ENCODE data around the gene RELN.

The RELN gene

DNA sequence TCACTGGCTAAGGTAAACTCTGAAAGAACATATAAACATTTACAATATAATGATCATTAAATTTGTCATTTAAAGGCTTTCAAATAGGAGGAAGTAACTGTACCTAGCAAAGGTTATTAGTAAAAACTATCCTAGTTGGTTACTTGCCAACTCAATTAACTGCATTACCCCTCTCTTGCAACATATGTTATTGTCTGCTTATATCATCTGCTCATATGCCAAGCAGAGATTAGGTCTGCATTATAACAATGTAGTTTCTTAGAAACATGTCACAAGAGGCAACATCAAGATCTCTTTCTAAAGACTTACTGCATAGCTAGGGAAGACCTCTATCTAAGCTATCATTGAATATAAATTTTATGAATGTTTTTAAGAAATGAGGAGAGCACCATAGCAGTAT is 132.5 kb downstream of the RELN start:
- Histone ChIP-seq H3K27ac (ENCODE audit: insufficient read depth in 1 of 2, low read depth in 1 of 2, low read length in 2 of 2, poor library complexity in 1 of 2, severe bottlenecking in 2 of 2) (no peak overlapping the region), H3K36me3 (ENCODE audit: control insufficient read depth in 4 of 4, insufficient read depth in 4 of 4, low read length in 3 of 4) (no peaks in the 10 kb centered on the region), H3K4me1 (ENCODE audit: control extremely low read depth in 1 of 4, control insufficient read depth in 4 of 4, insufficient read depth in 4 of 4, low read length in 3 of 4) (no peaks in the 10 kb centered on the region), H3K9me3 (ENCODE audit: control extremely low read depth in 1 of 5, control insufficient read depth in 4 of 5, insufficient read depth in 2 of 5, low read depth in 1 of 5, low read length in 4 of 5) (peaks cover 0 to 3% (median 0%) of the 10 kb centered on the region in 5 experiments), H3K27me3 (replicated peaks in 2 of 5; ENCODE audit: control insufficient read depth in 4 of 5, insufficient read depth in 5 of 5, low read length in 4 of 5) (no peaks in the 10 kb centered on the region), H3K4me3 (ENCODE audit: control insufficient read depth in 1 of 7, extremely low read depth in 1 of 7, insufficient read depth in 4 of 7, low read depth in 2 of 7, low read length in 6 of 7) (no peak overlapping the region)
- no peak for DNase-seq
- ChIA-PET POLR2A (no interaction called here), CTCF (no interaction called here)

DNA sequence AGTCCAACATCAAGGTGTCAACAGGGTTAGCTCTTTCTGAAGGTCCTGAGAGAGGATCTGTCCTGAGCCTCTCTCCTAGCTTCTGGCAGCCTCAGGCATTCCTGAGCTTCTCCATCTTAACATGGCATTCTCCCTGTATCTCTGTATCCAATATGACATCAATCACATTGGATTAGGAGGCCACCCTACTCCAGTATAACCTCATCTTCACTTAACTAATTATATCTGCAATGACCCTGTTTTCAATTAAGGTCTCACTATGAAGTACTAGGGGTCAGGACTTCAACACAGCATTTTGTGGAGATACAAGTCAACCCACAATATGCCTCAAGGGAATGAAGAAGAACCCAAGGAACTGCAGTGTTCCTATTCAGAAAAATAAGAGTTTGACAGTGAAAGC is 133.8 kb downstream of the RELN start:
- no peak overlapping the region for H3K27ac ChIP-seq (ENCODE audit: insufficient read depth in 1 of 2, low read depth in 1 of 2, low read length in 2 of 2, poor library complexity in 1 of 2, severe bottlenecking in 2 of 2)
- no peaks in the 10 kb centered on the region for H3K4me1 ChIP-seq (ENCODE audit: control extremely low read depth in 1 of 4, control insufficient read depth in 4 of 4, insufficient read depth in 4 of 4, low read length in 3 of 4)
- peaks cover 0 to 1% (median 0%) of the 10 kb centered on the region in 5 experiments for H3K9me3 ChIP-seq (ENCODE audit: control extremely low read depth in 1 of 5, control insufficient read depth in 4 of 5, insufficient read depth in 2 of 5, low read depth in 1 of 5, low read length in 4 of 5)
- no peaks in the 10 kb centered on the region for H3K27me3 ChIP-seq (replicated peaks in 2 of 5; ENCODE audit: control insufficient read depth in 4 of 5, insufficient read depth in 5 of 5, low read length in 4 of 5)
- no peak for DNase-seq
- H3K36me3 ChIP-seq (ENCODE audit: control insufficient read depth in 4 of 4, insufficient read depth in 4 of 4, low read length in 3 of 4): no peaks in the 10 kb centered on the region
- no peak overlapping the region for H3K4me3 ChIP-seq (ENCODE audit: control insufficient read depth in 1 of 7, extremely low read depth in 1 of 7, insufficient read depth in 4 of 7, low read depth in 2 of 7, low read length in 6 of 7)
- ChIA-PET POLR2A (no interaction called here), CTCF (no interaction called here)

DNA sequence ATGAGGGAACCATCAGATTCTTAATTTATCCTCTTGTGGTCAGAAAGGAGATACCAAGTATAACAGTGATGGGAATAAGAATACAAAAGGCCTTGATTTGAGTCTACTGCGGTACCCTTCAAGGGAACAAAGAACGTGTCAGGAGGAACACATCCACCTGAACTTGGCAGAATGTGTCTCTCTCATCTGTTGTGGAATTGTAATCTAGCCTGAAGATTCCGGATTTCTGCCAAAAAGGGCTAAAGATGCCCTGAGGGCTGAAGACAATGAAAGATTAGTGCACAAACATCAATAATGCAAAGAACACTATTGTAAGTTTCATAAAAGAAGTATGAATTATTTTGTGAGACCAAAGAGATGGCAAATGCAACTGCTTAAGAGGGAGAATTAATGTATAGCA is 134.8 kb downstream of the RELN start:
- no peak overlapping the region for H3K27ac ChIP-seq (ENCODE audit: insufficient read depth in 1 of 2, low read depth in 1 of 2, low read length in 2 of 2, poor library complexity in 1 of 2, severe bottlenecking in 2 of 2)
- no peaks in the 10 kb centered on the region for H3K27me3 ChIP-seq (replicated peaks in 2 of 5; ENCODE audit: control insufficient read depth in 4 of 5, insufficient read depth in 5 of 5, low read length in 4 of 5)
- no peaks in the 10 kb centered on the region for H3K4me1 ChIP-seq (ENCODE audit: control extremely low read depth in 1 of 4, control insufficient read depth in 4 of 4, insufficient read depth in 4 of 4, low read length in 3 of 4)
- no peak overlapping the region for H3K4me3 ChIP-seq (ENCODE audit: control insufficient read depth in 1 of 7, extremely low read depth in 1 of 7, insufficient read depth in 4 of 7, low read depth in 2 of 7, low read length in 6 of 7)
- DNase-seq: no peak
- POLR2A ChIA-PET: no interaction called here
- CTCF ChIA-PET: no interaction called here
- no peaks in the 10 kb centered on the region for H3K36me3 ChIP-seq (ENCODE audit: control insufficient read depth in 4 of 4, insufficient read depth in 4 of 4, low read length in 3 of 4)
- 82% methylated on average over 2 of the region's 3 CpGs for WGBS (ENCODE audit: insufficient coverage)
- peaks cover 0 to 1% (median 0%) of the 10 kb centered on the region in 5 experiments for H3K9me3 ChIP-seq (ENCODE audit: control extremely low read depth in 1 of 5, control insufficient read depth in 4 of 5, insufficient read depth in 2 of 5, low read depth in 1 of 5, low read length in 4 of 5)

DNA sequence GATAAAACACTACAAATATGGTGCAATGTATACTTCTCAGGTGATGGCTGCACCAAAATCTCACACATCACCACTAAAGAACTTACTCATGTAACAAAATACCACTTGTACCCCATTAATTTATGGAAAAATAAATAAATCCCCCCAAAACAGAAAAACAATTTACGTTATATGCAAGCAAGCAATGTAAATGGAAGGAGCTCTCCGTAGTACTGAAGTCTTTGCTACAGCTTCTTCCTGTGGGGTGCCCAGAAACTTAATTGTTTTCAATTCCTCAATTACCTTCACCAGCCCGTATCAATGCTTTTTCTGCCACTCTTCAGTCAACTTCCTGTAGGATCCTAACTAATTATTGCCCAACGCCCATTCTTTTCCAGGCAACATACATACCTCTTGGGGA is 138.1 kb downstream of the RELN start:
- Histone ChIP-seq H3K27ac (ENCODE audit: insufficient read depth in 1 of 2, low read depth in 1 of 2, low read length in 2 of 2, poor library complexity in 1 of 2, severe bottlenecking in 2 of 2) (no peak overlapping the region), H3K4me1 (ENCODE audit: control extremely low read depth in 1 of 4, control insufficient read depth in 4 of 4, insufficient read depth in 4 of 4, low read length in 3 of 4) (no peaks in the 10 kb centered on the region), H3K27me3 (replicated peaks in 2 of 5; ENCODE audit: control insufficient read depth in 4 of 5, insufficient read depth in 5 of 5, low read length in 4 of 5) (no peaks in the 10 kb centered on the region), H3K36me3 (ENCODE audit: control insufficient read depth in 4 of 4, insufficient read depth in 4 of 4, low read length in 3 of 4) (no peaks in the 10 kb centered on the region), H3K9me3 (ENCODE audit: control extremely low read depth in 1 of 5, control insufficient read depth in 4 of 5, insufficient read depth in 2 of 5, low read depth in 1 of 5, low read length in 4 of 5) (no peaks in the 10 kb centered on the region), H3K4me3 (ENCODE audit: control insufficient read depth in 1 of 7, extremely low read depth in 1 of 7, insufficient read depth in 4 of 7, low read depth in 2 of 7, low read length in 6 of 7) (no peak overlapping the region)
- POLR2A ChIA-PET: no interaction called here
- DNase-seq: peak in 2 of 3 donors; percentile 1 to 15
- CTCF ChIA-PET: no interaction called here
- WGBS (ENCODE audit: insufficient coverage): 70% methylated on average over 2 of the region's 4 CpGs

DNA sequence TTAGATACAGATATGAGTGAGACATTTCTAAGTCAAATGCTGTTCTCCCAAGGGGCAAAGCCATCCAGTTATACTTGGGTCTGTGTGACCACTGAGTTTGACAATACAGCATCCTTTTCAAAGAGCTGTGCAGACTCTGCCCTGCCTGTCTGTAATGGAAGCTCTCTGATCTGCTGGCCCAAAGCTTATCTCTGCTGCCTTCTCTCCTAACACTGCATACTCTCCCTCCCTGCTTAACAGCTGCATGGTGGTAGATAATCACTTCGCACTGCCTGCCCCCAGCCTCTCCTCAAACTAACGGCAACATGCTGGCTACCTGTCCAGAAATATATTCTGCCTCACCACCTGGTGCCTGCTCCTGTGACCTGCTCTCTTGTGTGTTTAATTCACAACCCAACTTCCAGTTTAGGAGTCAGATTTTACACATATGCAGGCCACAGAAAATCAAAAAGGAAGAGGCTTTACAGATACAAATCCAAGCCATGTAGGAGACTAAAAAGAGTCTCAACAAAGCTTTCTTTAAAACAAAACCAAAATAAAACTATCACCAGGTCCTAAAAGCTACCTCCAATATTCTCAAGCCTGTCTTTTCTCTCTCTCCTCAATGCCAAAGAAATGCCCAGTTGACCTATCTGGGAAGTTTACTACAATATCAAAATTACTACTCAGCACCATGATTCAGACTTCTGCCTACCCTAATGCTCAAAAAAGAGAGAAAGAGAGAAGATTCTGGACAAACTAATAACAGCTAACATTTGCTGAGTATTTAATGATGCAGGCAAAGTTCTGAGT is 145.6 kb downstream of the RELN start:
- Histone ChIP-seq H3K4me1 (ENCODE audit: control extremely low read depth in 1 of 4, control insufficient read depth in 4 of 4, insufficient read depth in 4 of 4, low read length in 3 of 4) (no peaks in the 10 kb centered on the region), H3K27me3 (replicated peaks in 2 of 5; ENCODE audit: control insufficient read depth in 4 of 5, insufficient read depth in 5 of 5, low read length in 4 of 5) (no peaks in the 10 kb centered on the region), H3K4me3 (ENCODE audit: control insufficient read depth in 1 of 7, extremely low read depth in 1 of 7, insufficient read depth in 4 of 7, low read depth in 2 of 7, low read length in 6 of 7) (no peak overlapping the region), H3K36me3 (ENCODE audit: control insufficient read depth in 4 of 4, insufficient read depth in 4 of 4, low read length in 3 of 4) (no peaks in the 10 kb centered on the region), H3K9me3 (ENCODE audit: control extremely low read depth in 1 of 5, control insufficient read depth in 4 of 5, insufficient read depth in 2 of 5, low read depth in 1 of 5, low read length in 4 of 5) (no peaks in the 10 kb centered on the region), H3K27ac (ENCODE audit: insufficient read depth in 1 of 2, low read depth in 1 of 2, low read length in 2 of 2, poor library complexity in 1 of 2, severe bottlenecking in 2 of 2) (no peak overlapping the region)
- ChIA-PET CTCF (no interaction called here), POLR2A (no interaction called here)
- peak in 1 of 3 donors; percentile 3 for DNase-seq
- WGBS (ENCODE audit: insufficient coverage): 86% methylated on average over 2 of the region's 2 CpGs

DNA sequence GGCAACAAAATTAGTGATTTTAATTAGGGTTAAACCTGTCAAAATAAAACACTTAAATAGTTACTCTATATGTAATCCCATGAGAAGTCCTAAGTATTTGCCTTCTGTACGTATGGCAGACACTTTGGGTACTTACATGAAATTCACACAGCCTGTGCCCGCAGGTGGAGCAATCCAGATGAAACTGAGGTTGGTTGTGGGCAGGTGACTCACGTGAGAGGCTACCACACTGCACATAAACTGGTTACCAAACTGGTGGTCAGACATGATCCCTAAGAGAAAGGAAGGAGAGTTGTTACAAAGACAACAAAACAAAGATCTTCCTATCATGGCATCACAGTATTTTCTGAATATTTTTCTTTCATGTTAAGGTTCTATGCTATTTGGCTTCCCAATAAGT is 156.1 kb downstream of the RELN start:
- Histone ChIP-seq H3K9me3 (ENCODE audit: control extremely low read depth in 1 of 5, control insufficient read depth in 4 of 5, insufficient read depth in 2 of 5, low read depth in 1 of 5, low read length in 4 of 5) (peaks cover 0 to 1% (median 0%) of the 10 kb centered on the region in 5 experiments), H3K36me3 (ENCODE audit: control insufficient read depth in 4 of 4, insufficient read depth in 4 of 4, low read length in 3 of 4) (no peaks in the 10 kb centered on the region), H3K4me3 (ENCODE audit: control insufficient read depth in 1 of 7, extremely low read depth in 1 of 7, insufficient read depth in 4 of 7, low read depth in 2 of 7, low read length in 6 of 7) (no peak overlapping the region), H3K27me3 (replicated peaks in 2 of 5; ENCODE audit: control insufficient read depth in 4 of 5, insufficient read depth in 5 of 5, low read length in 4 of 5) (no peaks in the 10 kb centered on the region), H3K27ac (ENCODE audit: insufficient read depth in 1 of 2, low read depth in 1 of 2, low read length in 2 of 2, poor library complexity in 1 of 2, severe bottlenecking in 2 of 2) (no peak overlapping the region), H3K4me1 (ENCODE audit: control extremely low read depth in 1 of 4, control insufficient read depth in 4 of 4, insufficient read depth in 4 of 4, low read length in 3 of 4) (no peaks in the 10 kb centered on the region)
- CTCF ChIA-PET: no interaction called here
- 80% methylated on average over 1 of the region's 3 CpGs for WGBS (ENCODE audit: insufficient coverage)
- POLR2A ChIA-PET: no interaction called here
- no peak for DNase-seq

DNA sequence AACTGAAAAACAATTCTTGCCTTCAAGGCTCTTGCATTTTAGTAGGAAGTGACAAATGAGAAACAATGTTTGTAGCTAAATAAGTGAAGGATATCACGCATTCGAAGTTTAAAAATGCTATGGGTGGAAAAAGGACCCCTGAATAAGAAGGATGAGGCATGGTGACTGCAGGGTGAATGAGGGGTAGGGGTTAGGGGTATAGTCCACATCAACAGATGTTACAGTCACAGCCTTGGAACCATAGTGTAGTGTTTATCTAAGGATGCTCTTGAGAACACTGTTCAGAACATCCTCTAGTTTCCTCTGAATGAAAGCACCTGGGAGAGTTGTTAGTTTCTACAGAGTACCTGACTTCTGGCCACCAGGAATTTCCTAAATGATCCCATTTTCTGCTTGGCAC is 157.0 kb downstream of the RELN start:
- Histone ChIP-seq H3K4me3 (ENCODE audit: control insufficient read depth in 1 of 7, extremely low read depth in 1 of 7, insufficient read depth in 4 of 7, low read depth in 2 of 7, low read length in 6 of 7) (no peak overlapping the region), H3K4me1 (ENCODE audit: control extremely low read depth in 1 of 4, control insufficient read depth in 4 of 4, insufficient read depth in 4 of 4, low read length in 3 of 4) (no peaks in the 10 kb centered on the region), H3K9me3 (ENCODE audit: control extremely low read depth in 1 of 5, control insufficient read depth in 4 of 5, insufficient read depth in 2 of 5, low read depth in 1 of 5, low read length in 4 of 5) (no peaks in the 10 kb centered on the region), H3K36me3 (ENCODE audit: control insufficient read depth in 4 of 4, insufficient read depth in 4 of 4, low read length in 3 of 4) (no peaks in the 10 kb centered on the region), H3K27me3 (replicated peaks in 2 of 5; ENCODE audit: control insufficient read depth in 4 of 5, insufficient read depth in 5 of 5, low read length in 4 of 5) (no peaks in the 10 kb centered on the region), H3K27ac (ENCODE audit: insufficient read depth in 1 of 2, low read depth in 1 of 2, low read length in 2 of 2, poor library complexity in 1 of 2, severe bottlenecking in 2 of 2) (no peak overlapping the region)
- WGBS (ENCODE audit: insufficient coverage): 95% methylated on average over 2 of the region's 2 CpGs
- CTCF ChIA-PET: no interaction called here
- no peak for DNase-seq
- POLR2A ChIA-PET: no interaction called here
